Measurements from ENCODE around the gene PLA2G4F.

Gene PLA2G4F

DNA sequence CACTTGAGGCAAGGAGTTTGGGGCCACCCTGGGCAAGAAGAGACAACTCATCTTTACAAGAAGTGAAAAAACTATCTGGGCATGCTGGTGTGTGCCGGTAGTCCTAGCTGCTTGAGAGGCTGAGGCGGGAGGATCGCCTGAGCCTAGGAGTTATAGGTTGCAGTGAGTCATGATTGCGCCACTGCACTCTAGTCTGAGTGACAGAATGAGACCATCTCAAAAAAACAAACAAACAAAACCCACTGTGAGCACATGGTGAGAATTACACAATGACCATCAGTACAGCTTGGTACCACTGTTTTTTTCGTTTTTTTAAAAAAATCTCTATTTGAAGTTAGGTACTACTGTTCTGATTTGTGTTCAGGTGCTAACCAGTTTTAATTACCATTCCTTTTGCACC lies 38.1 kb upstream of the PLA2G4F start:
- no peak for DNase-seq
- peaks cover 17% of the 10 kb centered on the region for H3K36me3 ChIP-seq

DNA sequence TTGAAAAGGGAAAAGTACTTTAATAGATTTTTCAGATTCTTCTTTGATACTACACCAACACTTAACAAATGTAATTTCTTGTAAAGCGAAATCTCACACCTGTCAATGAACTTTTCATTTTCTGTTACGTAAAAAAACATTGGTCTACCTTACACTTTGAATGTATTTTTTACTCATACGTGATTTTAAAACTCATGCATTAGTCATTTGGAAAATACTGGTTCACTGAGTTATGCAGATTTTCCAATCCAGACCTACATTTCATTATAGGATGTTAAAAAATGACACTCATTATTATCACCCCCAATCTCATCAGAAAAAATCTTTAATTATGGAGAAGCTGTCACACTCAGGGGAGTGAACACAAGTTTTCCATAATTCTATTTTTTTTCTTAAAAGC lies 36.9 kb upstream of the PLA2G4F start:
- peaks cover 23% of the 10 kb centered on the region for H3K36me3 ChIP-seq
- H3K27me3 ChIP-seq: no peaks in the 10 kb centered on the region
- H3K4me1 ChIP-seq: no peaks in the 10 kb centered on the region
- H3K9me3 ChIP-seq: no peaks in the 10 kb centered on the region
- H3K4me3 ChIP-seq (ENCODE audit: low read depth, low read length): no peak overlapping the region
- TF ChIP-seq, protein P1, sequence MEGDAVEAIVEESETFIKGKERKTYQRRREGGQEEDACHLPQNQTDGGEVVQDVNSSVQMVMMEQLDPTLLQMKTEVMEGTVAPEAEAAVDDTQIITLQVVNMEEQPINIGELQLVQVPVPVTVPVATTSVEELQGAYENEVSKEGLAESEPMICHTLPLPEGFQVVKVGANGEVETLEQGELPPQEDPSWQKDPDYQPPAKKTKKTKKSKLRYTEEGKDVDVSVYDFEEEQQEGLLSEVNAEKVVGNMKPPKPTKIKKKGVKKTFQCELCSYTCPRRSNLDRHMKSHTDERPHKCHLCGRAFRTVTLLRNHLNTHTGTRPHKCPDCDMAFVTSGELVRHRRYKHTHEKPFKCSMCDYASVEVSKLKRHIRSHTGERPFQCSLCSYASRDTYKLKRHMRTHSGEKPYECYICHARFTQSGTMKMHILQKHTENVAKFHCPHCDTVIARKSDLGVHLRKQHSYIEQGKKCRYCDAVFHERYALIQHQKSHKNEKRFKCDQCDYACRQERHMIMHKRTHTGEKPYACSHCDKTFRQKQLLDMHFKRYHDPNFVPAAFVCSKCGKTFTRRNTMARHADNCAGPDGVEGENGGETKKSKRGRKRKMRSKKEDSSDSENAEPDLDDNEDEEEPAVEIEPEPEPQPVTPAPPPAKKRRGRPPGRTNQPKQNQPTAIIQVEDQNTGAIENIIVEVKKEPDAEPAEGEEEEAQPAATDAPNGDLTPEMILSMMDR (IDR thresholded peaks at IDR 0.05; ENCODE audit: low read depth, low read length): no peak
- DNase-seq: no peak

More for the DNA sequence above, 38.1 kb upstream of the PLA2G4F start:
- H3K4me1 ChIP-seq: no peaks in the 10 kb centered on the region
- H3K9me3 ChIP-seq: no peaks in the 10 kb centered on the region
- H3K27me3 ChIP-seq: no peaks in the 10 kb centered on the region
- no peak overlapping the region for H3K4me3 ChIP-seq (ENCODE audit: low read depth, low read length)
- TF ChIP-seq, protein P1 (IDR thresholded peaks at IDR 0.05; ENCODE audit: low read depth, low read length): no peak

DNA sequence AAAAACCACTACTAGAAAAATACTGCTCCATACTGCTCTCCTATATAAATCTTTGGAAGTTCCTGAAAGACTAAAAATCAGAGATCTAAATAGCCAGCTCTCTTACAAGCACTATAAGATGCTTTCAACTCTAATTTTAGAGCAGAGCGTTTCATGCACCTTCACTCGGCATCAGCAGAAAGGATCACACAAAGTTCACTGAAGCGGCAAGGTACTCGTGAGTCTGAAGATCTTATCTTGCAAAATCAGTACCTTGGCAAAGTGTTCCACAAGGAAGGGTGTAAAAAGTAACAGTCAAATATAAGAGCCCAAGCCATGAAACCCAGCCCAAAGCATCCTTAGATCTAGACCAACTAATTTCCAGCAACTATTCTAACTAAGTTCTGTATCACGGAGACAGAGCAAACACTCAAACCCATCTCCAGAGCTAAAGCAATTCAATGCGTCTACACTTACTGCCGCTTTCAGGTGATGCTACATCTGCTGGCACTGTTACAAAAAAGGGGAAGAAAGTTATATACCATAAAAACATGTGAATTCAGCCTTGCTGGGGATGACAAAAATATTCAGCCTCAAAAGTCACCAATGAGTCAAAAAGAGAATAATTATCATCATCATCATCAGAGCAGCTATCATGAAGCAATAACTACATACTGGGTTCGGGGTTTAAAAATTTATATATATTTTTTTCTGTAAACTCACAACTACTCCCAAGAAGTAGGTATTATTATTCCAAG lies 35.3 kb upstream of the PLA2G4F start:
- TF ChIP-seq, protein P1 (IDR thresholded peaks at IDR 0.05; ENCODE audit: low read depth, low read length): no peak
- Histone ChIP-seq H3K27me3 (no peaks in the 10 kb centered on the region), H3K4me1 (no peaks in the 10 kb centered on the region), H3K36me3 (peaks cover 20% of the 10 kb centered on the region), H3K4me3 (ENCODE audit: low read depth, low read length) (no peak overlapping the region), H3K9me3 (no peaks in the 10 kb centered on the region)
- no peak for DNase-seq

DNA sequence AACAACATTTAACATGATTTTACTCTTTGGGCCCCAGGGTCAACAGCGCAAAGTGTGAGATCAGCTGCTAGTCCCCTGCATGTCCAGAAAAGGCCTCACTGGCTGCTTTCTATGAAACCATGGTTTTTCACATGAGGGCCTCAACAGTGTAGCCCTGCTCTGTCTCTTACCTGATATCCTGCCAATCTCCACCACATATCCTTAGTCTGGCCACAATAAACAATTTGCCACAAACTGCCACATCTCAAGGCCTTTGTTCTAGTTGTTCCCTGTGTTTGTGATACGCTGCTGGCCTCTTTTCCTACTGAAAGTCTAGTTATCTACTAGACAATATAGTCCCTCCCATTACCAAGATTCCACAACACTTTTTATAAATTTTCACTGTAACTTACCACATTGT lies 33.9 kb upstream of the PLA2G4F start:
- no peaks in the 10 kb centered on the region for H3K27me3 ChIP-seq
- no peaks in the 10 kb centered on the region for H3K4me1 ChIP-seq
- H3K4me3 ChIP-seq (ENCODE audit: low read depth, low read length): no peak overlapping the region
- DNase-seq: no peak
- H3K36me3 ChIP-seq: peaks cover 25% of the 10 kb centered on the region
- TF ChIP-seq, protein P1 (IDR thresholded peaks at IDR 0.05; ENCODE audit: low read depth, low read length): no peak
- no peaks in the 10 kb centered on the region for H3K9me3 ChIP-seq

DNA sequence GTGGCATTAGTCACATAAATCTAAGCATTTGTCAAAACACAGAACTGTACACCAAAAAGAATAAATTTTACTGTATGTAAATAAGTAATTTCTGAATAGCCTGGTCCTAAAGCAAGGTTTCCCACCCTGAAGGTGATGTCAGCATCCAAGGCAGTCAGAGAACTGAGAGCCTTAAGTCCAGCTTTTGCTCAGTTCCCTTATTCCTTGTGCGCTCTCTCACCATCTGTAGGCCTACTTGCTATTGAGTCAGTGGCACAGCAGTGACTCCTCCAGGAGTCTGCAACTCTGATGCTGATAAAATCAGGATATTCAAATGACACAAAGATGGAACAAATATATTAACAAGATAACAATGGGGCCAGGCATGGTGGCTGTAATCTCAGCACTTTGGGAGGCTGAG lies 29.4 kb upstream of the PLA2G4F start:
- no peaks in the 10 kb centered on the region for H3K9me3 ChIP-seq
- DNase-seq: no peak
- TF ChIP-seq, protein P1 (IDR thresholded peaks at IDR 0.05; ENCODE audit: low read depth, low read length): no peak
- no peak overlapping the region for H3K4me3 ChIP-seq (ENCODE audit: low read depth, low read length)
- no peaks in the 10 kb centered on the region for H3K27me3 ChIP-seq
- H3K36me3 ChIP-seq: peaks cover 36% of the 10 kb centered on the region
- no peaks in the 10 kb centered on the region; the same call in 1 of the 2 replicates for H3K4me1 ChIP-seq

DNA sequence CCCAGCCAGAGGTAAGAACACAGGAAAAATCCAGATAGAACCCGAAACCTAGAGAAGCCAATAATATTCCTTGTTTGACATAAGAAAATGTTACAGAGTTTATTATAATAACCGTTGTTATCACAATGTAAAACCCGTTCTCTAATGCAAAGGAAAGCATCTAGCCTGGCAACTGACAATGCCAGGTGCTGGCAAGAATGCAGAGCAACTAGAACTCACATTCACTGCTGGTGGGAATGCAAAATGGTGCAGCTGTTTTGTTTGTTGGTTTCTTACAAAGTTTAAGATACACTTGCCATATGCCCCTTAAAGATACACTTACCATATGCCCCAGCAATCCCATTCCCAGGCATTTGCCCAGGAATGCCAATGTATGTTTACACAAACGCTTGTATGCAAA lies 28.3 kb upstream of the PLA2G4F start:
- Histone ChIP-seq H3K36me3 (peaks cover 34% of the 10 kb centered on the region), H3K4me3 (ENCODE audit: low read depth, low read length) (no peak overlapping the region), H3K27me3 (no peaks in the 10 kb centered on the region), H3K9me3 (no peaks in the 10 kb centered on the region), H3K4me1 (no peaks in the 10 kb centered on the region; the same call in 1 of the 2 replicates)
- TF ChIP-seq, protein P1 (IDR thresholded peaks at IDR 0.05; ENCODE audit: low read depth, low read length): no peak
- DNase-seq: no peak

Measured in BE2C (cell line).